NCI-H2029 treated with DMSO at 0.1 percent for 48 hours (cell line): ENCODE measurements around the gene DRAM2.
"Not testable (repeated sequence)": the region's sequence is repeated elsewhere in the genome, so short reads cannot be mapped to it uniquely, and the experiment has no call there.

ENCODE experiments used
- DNase-seq: peaks from one replicate; lab custom pipeline; 2025; lab: John Stamatoyannopoulos, UW

DRAM2 gene

DNA sequence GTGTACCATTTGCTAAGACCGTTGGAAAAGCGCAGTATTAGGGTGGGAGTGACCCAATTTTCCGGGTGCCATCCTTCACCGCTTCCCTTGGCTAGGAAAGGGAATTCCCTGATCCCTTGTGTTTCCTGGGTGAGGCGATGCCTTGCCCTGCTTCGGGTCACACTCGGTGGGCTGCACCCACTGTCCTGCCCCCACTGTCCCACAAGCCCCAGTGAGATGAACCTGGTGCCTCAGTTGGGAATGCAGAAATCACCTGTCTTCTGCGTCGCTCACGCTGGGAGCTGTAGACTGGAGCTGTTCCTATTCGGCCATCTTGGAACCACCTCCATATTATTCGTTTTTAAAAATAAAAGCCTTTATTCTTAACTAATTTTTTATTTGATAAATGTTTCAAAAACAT lies 60.6 kb downstream of the DRAM2 start:
- not testable (repeated sequence) for DNase-seq

DNA sequence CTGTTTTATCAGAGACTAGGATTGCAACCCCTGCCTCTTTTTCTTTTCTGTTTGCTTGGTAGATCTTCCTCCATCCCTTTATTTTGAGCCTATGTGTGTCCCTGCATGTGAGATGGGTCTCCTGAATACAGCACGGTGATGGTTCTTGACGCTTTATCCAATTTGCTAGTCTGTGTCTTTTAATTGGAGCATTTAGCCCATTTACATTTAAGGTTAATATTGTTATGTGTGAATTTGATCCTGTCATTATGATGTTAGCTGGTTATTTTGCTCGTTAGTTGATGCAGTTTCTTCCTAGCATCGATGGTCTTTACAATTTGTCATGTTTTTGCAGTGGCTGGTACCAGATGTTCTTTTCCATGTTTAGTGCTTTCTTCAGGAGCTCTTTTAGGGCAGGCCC lies 62.6 kb downstream of the DRAM2 start:
- DNase-seq = not testable (repeated sequence)
